ENCODE measurements around the gene MAD1L1.

GRCh38 chr7:2192831-2193534, 39.8 kb downstream of the MAD1L1 start:
- TF ChIP-seq CTCF (conservative IDR thresholded peaks at IDR 0.05) (no peak), ZFX (IDR thresholded peaks at IDR 0.05) (no peak)

Measured in C4-2B (cell line).